Esophagus squamous epithelium (tissue), 4 donors: ENCODE results near the gene PF4V1.

Source experiments
- POLR2A ChIP-seq, 4 donors: fragments of 450-650 bp; IDR thresholded peaks; one replicate each; pipeline ENCODE4 v1.6.1; 2017; ENCODE audit warnings: antibody characterized with exemption in 4 of 4, mild to moderate bottlenecking in 4 of 4, moderate library complexity in 3 of 4
- TF ChIP-seq, protein P1 (sequence below), 6 experiments: fragments of 450-650 bp in 4 of 6; fragments of 200-600 bp in 2 of 6; sonication (generic) in 2 of 6; IDR thresholded peaks; one replicate each; pipeline ENCODE4 v1.5.1; 2016 to 2019; ENCODE audit warnings: antibody characterized with exemption in 6 of 6, mild to moderate bottlenecking in 4 of 6, moderate library complexity in 4 of 6

GRCh38 chr4:73902038-73902637 lies 49.0 kb downstream of the PF4V1 start:
- TF ChIP-seq, protein P1, sequence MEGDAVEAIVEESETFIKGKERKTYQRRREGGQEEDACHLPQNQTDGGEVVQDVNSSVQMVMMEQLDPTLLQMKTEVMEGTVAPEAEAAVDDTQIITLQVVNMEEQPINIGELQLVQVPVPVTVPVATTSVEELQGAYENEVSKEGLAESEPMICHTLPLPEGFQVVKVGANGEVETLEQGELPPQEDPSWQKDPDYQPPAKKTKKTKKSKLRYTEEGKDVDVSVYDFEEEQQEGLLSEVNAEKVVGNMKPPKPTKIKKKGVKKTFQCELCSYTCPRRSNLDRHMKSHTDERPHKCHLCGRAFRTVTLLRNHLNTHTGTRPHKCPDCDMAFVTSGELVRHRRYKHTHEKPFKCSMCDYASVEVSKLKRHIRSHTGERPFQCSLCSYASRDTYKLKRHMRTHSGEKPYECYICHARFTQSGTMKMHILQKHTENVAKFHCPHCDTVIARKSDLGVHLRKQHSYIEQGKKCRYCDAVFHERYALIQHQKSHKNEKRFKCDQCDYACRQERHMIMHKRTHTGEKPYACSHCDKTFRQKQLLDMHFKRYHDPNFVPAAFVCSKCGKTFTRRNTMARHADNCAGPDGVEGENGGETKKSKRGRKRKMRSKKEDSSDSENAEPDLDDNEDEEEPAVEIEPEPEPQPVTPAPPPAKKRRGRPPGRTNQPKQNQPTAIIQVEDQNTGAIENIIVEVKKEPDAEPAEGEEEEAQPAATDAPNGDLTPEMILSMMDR (IDR thresholded peaks at IDR 0.05) = no peak
- TF ChIP-seq POLR2A (IDR thresholded peaks at IDR 0.05) = no peak
